Kidney capillary endothelial cell (primary cell): ENCODE results near the gene PFN3.
"Not testable (repeated sequence)": the region's sequence is repeated elsewhere in the genome, so short reads cannot be mapped to it uniquely, and the experiment has no call there.

ENCODE experiments used
- DNase-seq: peaks from one replicate; pipeline ENCODE4 v3.0.0-alpha.2; 2018; ENCODE audit warnings: low spot score

The PFN3 gene

DNA sequence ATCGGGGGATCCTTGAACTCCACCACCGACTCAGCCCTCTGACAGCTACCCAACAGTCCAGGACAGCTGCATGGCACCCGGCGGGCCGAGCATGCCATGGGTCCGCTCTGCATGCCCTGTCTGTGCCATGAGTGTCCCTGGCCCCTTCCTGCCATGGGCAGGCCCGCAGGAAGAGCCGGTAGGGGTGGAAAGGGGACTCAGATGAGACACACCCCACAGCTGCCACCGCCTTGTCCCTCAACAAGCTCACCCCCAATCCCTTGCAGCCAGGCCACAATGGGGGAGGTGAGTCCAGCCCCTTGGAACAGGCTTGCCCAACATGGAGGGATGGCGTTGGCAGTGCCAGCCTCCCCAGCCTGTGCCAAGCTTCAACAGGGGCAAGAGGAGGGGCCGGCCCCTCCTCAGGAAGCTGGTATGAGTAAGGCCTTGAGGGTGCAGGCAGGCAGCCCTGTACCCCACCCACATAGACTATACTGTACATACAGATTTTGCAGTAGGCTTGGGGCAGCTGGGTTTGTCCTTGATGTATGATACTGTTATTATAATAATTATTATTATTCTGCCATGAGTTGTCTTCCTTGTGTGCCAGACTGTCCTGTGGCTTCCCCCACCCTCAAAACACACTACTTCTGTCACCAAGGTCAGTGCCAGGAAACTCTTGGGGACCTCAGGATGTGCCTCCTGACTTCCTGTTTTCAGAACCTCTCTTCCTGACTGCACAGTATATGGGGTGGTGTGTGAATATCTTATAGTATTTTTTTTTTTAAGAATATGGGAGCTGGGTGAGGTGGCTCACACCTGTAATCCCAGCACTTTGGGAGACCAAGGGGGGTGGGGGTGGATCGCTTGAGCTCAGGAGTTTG, 28.2 kb downstream of the PFN3 start:
- DNase-seq, result no peak

- DNase-seq, result no peak
These were observed 29.1 kb downstream of the PFN3 start for GRCh38 chr5:177371120-177372033.

DNA sequence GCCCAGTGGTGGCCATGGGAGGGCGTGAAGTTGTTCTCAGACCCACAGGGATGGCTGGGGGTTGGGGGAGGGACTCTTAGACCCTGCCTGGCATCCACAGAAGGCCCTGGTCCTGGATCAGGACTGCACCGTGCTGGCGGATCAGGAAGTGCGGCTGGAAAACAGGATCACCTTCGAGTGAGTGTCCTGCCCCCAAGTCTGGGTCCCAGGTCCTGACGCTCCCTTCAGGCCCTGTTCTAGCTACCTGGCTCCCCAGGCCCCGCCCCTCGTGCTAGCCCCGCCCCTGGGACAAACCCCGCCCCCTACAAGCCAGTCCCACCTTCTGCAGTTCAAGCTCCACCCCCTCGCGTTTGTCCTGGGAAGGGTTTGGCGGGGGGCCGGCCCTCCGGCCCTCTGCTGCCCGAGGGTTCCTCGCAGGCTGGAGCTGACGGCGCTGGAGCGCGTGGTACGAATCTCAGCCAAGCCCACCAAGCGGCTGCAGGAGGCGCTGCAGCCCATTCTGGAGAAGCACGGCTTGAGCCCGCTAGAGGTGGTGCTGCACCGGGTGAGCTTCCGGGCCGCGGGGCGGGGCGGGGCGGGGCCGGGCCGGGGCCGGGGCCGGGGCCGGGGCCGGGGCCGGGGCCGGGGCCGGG, 29.9 kb downstream of the PFN3 start:
- DNase-seq, result peak; percentile 72

GRCh38 chr5:177369645-177370440, 30.6 kb downstream of the PFN3 start:
- no peak for DNase-seq

DNA sequence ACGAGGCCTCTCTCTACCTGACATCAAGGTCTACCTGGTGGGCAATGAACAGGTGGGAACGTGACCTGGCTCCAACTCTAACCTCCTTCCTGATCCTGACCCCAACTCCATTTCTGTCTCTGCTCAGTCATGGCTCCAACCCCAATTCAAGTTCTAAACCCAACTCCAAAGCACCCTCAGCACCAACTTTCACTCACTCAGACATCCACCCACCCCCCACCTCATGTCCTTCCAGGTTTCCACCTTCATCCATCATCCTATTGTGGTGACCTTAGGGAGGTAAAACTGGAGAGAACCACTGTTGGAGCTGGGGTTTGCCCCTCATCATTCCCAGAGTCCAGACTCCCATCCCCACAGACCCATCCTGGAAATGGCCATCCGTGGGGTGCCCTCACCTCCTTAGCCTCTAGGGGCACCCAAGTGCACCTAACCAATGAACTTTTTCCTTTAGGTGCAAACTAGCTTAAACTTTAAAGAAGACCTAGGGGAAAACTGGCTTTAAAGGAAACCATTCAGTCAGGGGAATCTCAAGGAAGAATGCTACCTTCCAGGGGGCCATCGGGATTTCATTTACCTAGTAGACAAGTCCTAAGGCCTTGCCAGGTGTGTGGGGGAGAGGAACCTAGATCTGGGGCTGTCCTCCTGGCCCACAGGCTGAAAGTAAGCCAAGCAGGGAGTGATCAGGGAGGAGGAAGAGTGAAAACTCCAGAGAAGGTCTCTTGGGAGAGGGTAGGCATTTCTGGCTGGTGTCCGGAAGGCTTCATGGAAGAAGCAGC, 31.4 kb downstream of the PFN3 start:
- no peak for DNase-seq

DNA sequence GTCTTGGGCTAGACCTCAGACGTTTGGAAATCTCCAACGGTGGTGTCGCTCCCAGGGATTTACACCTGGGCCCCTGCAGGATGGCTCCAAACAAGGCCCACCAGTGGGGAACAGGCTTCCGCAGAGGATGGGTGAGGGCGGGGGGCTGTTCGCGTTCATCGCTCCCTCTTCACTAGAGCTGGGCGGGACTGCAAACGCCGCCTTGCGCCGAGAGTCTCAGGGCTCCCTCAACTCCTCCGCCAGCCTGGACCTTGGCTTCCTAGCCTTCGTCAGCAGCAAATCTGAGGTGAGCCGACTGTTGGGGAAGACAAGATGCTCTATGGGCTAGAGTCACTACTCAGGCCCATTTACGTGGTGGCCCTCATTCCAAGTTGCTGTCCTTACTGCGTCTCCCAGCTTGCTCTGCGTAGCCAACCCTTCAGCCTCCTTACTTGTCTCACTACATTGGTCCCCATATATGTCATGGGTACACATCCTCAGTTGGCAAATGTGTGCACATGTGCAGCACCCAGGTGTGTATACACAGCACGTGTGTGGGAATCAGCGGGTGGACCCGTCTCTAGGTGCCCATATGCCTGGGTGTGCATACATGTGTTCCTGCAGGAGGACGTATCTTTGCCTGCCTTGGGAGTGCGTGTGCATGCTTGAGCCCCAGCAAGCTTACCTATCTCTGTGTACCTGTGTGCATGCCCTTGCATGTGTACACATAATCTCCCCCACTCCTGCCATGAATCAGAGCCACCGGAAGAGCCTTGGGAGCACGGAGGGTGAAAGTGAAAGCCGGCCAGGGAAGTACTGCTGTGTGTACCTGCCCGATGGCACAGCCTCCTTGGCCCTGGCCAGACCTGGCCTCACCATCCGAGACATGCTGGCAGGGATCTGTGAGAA, 32.2 kb downstream of the PFN3 start:
- no peak for DNase-seq

- no peak for DNase-seq
These were observed 33.1 kb downstream of the PFN3 start for GRCh38 chr5:177367323-177367848.

- peak; percentile 42 for DNase-seq
These were observed 33.7 kb downstream of the PFN3 start for GRCh38 chr5:177366528-177367322.

DNA sequence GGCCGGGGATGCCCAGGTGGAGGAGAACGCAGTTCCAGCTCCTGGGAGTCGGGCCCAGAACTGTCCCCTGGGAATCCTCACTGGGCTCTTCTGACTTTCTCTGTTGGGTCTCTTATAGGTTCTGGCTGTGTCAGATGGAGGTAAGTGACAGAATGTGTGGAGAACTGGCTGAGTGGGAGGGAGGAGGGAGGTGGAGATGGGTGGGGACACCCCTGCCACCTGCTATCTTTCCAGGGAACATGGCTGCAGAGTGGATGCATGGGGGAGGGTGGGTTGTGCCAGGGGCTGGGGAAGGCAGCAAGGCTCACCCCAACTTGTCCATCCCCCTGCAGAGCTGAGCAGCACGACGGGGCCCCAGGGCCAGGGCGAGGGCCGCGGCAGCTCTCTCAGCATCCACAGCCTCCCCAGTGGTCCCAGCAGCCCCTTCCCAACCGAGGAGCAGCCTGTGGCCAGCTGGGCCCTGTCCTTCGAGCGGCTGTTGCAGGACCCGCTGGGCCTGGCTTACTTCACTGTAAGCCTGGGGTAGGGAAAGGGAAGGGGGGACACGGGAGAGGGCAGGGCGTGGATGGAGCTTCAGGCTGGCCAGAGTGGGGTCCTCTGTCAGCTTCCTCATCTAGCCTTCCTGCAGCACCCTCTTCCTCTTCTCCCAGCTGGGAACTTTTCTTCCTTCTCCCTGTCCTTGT, 34.5 kb downstream of the PFN3 start:
- no peak for DNase-seq

- DNase-seq, result no peak
These were observed 36.1 kb downstream of the PFN3 start for GRCh38 chr5:177364159-177364962.

DNA sequence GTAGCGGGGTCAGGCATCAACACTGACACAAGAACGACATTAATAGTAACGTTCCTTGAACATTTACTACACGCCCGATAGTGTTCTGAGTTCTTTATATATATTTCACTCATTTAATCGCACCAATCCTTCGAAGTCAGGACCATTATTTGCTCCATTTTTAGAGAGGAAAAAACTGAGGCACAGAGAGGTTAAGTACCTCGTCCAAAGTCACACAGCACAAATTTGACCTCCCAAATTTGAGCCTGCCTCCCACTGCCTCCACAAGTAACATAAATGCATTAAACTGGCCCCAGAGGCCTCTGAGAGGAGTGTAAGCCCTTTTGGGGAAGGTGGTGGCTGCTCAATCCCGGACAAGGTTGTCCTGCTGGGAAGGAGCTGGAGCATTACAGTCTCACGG, 36.9 kb downstream of the PFN3 start:
- DNase-seq, result no peak

DNA sequence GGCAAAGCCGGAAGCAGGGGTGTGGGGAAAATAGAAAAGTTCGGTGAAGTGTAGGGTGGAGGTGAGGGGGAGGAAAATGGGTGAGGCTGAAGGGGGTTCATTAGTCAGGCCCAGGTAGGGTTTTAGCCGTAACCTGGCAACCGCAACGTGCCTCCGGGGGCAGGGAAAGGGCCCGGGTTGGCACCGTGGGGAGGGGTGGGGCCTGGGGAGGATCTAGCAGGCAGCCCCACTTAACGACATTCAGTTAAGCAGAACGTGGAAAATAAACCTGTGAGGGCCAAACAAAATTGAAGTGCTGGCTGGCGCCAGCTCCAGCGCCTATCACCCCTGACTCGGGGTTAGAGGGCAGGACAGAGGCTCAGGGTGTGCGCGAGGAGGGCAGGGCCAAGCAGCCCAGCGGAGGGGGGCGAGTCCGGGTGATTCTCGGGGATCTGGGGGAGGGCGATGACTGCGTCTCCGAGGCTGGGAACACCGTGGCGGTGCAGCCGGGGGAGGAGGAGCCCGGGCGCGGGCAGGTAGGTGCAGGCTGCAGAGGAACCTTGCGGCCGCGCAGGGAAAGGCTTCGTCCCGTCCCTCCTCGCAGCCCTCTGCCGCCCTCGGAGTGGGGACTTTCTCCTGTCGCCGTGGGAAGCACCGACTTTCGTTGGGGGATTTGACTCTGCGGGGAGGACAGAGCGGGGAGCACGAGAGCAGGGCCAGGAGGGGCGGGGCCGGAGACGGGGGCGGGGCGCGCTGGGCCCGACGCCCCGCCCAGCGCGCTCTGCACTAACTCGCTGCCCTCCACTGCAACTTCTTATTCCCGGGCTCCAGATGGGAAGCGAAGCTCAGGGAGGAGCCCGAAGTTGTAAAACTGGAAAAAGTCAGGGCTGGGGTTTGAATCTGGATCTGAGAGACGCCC, 37.6 kb downstream of the PFN3 start:
- no peak for DNase-seq

- DNase-seq, result no peak
These were observed 38.2 kb downstream of the PFN3 start for GRCh38 chr5:177362292-177362609.

DNA sequence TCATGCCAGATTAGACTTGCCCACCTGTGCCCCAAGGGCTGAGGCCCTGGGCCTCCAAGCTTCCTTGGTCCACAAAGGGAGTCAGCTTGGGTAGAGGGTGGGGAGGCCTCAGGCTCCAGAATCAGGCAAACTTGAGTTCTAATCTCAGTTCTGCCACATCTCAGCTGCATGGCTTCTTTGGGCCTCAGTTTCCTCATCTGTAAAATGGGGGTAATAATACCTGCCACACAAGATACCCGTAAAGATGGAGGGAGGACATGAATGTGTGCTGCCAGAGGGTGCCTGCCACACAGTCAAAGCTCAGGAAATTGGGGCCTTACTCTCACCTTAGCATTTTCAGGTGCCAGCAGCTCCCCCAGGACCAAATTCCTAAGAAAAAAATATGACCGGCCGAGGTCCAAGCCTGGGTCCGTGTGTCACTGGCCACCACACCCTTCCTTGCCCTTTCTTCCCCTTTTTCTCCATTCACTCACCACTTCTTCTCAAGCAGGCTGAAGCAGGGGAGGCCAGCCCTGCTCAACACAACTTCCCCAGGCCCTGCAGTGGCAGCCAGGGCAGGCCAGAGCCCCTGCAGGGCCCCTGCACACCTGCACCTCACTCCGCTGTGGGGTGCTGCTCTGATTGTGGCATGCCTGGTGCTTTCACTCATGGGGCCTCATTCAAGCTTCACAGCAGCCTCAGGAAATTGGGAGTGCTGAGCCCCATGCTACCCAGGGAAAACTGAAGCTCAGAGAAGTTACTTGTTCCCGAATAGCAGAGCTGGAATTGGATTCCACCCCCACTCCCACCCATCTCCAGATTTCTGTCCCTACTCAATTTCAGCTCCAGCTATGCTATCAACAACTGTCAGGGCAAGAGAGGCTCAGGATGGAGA, 38.8 kb downstream of the PFN3 start:
- DNase-seq, result no peak

GRCh38 chr5:177360740-177361139, 39.7 kb downstream of the PFN3 start:
- DNase-seq, result not testable (repeated sequence)
